Fibroblast of peridontal ligament (primary cell): ENCODE results near the gene TMEM208.

ENCODE experiments used
- DNase-seq: peaks from one replicate; pipeline ENCODE4 v3.0.0-alpha.2; 2010; ENCODE audit errors: extremely low read depth

TMEM208 gene

DNA sequence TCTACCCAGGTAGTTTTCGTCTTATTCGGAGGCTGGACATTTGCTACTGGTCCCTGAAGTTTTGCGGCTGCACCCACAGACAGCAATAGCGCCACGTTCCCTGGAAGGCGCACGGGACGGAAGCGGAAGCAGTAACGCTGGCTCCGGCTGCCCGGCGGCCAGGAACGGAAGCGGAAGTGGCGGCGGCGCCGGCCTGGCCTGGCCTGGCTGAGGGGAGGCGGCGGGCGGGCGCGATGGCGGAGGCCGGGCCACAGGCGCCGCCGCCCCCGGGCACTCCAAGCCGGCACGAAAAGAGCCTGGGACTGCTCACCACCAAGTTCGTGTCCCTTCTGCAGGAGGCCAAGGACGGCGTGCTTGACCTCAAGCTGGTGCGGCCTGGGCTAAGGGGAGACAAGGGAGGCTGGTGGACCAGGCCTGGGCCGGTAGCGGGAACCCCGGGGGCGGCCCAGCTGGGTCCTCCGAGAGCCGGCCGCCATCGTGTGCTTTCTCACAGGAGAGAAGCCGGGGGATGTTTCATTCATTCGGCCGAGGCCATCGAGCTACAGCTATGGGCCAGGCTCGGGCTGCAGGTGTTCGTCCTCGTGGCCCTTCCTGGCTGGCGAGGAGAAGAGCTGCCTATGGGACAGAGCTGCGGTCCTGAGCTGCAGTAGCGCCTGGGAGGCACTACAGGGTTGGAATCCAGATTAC, 34.8 kb upstream of the TMEM208 start, which contains the start of gene E2F4:
TSS of gene E2F4 (plus strand) at position 161 of the 687 bp plus-strand sequence. CDS start at position 234, 73 bp downstream.
- peak; percentile 90 for DNase-seq

- no peak for DNase-seq
These were observed 34.1 kb upstream of the TMEM208 start for GRCh38 chr16:67192781-67193361.

DNA sequence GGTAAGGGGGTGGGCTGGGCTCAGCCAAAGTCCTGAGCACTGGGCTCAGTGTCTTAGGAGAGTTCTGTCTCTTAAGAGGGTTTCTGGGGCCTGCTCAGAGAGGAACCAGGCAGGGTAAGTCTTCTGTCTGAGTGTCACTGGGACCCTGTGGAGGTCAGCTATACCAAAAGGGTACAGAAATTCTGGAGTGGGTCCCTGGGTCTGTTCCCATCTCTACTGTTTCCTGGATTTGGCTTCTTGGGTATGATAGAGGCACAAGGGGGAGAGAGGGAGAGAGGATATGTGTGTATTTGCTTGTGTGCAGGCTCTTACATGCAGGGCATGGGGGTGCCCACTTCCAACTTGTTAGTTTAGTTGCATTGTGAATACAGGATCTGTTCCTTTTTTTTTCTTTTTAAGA, 33.4 kb upstream of the TMEM208 start:
- DNase-seq = no peak

DNA sequence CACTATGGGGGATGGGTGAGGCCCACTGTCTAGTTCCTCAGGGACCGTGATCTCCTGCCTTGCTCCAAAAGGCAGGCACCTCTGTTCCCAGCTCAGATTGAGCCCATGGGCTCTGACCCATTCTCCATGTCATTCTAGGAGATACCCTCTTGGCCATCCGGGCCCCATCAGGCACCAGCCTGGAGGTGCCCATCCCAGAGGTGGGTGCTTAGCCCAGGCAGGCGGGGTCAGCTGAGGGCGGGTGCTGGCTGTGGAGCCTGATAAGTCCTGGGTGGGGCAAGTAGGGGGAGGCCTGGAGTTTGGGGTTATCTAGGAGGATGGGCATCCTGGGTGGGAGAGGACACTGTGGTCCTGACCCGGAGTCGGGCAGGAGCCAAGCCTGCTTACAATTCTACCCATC, 32.7 kb upstream of the TMEM208 start:
- no peak for DNase-seq

GRCh38 chr16:67195676-67196075, 31.3 kb upstream of the TMEM208 start:
- no peak for DNase-seq

- no peak for DNase-seq
These were observed 30.0 kb upstream of the TMEM208 start for GRCh38 chr16:67196881-67197280.

- DNase-seq = no peak
These were observed 29.2 kb upstream of the TMEM208 start for GRCh38 chr16:67197704-67198103.

GRCh38 chr16:67198238-67198734, 28.6 kb upstream of the TMEM208 start:
- peak; percentile 47 for DNase-seq

DNA sequence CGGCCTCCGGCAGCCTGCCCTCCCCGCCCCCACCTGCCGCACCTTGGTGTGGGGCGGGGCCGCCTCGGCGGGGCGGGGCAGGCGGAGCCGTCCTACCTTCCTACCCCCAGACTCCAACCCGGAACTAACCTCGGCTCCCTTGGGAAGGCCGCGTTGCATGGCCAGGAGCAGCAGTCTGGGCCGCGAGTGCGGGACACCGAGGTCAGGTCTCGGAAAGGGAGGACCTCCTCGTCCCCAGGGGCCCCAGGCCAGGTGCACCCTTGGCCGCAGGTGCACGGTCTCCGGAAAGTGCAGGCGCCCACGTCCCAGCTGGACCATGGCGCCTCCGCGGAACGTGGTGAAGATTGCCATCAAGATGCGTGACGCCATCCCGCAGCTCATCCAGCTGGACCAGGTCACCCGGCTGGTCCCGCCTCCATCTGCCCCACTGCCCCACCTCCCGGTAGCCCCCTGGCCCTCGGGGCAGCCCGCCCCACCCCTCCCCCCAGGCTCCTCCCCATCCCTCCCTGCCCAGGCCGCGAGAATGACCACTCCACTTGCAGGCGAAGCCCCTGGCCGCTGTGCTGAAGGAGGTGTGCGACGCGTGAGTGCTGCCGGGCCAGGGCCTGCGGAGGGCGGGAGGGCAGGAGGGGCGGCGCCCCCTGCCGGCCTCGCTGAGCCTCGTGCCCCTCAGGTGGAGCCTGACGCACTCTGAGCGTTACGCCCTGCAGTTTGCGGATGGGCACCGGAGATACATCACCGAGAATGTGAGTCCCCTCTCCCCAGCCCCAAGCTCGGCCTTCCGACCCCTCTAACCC, 27.7 kb upstream of the TMEM208 start, which contains the start of gene ELMO3:
TSS of gene ELMO3 (plus strand) at position 121 of the 797 bp plus-strand sequence. CDS start at position 317, 196 bp downstream.
- DNase-seq = no peak

GRCh38 chr16:67199808-67200198, 27.1 kb upstream of the TMEM208 start:
- DNase-seq = no peak

- DNase-seq = no peak
These were observed 26.4 kb upstream of the TMEM208 start for GRCh38 chr16:67200491-67200890.

DNA sequence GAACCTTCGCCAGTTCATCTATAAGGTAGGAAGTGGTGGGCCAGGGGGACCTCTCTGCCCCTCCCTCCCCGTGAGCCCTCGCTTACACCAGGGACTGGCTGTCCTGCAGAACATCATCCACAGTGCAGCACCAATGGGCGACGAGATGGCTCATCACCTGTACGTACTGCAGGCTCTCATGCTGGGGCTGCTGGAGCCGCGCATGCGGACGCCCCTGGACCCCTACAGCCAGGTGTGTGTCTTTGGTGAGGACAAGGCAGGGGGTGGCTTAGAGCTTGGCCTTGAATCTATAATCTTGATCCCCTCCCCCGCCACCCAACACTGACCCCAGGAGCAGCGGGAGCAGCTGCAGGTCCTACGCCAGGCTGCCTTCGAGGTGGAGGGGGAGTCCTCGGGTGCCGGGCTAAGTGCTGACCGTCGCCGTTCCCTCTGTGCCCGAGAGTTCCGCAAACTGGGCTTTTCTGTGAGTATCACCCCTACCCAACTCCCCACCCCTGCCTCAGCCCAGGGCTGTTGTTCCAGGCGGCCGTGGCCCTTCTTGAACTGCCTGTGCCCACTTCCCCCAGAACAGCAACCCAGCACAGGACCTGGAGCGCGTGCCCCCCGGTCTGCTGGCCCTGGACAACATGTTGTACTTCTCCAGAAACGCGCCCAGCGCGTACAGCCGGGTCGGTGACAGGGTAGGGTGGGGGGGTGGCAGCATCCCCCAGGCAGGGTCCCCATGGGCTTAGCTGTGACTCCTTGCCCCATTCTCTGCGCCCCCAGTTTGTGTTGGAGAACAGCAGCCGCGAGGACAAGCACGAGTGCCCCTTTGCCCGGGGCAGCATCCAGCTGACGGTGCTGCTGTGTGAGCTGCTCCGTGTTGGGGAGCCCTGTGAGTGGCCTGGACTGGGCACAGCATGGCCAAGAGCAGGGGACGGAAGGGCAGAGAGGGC, 25.3 kb upstream of the TMEM208 start:
- DNase-seq = no peak

GRCh38 chr16:67202426-67202825, 24.5 kb upstream of the TMEM208 start:
- DNase-seq = no peak

GRCh38 chr16:67202956-67203493, 23.9 kb upstream of the TMEM208 start:
- no peak for DNase-seq

GRCh38 chr16:67204076-67204475, 22.9 kb upstream of the TMEM208 start:
- DNase-seq = no peak

DNA sequence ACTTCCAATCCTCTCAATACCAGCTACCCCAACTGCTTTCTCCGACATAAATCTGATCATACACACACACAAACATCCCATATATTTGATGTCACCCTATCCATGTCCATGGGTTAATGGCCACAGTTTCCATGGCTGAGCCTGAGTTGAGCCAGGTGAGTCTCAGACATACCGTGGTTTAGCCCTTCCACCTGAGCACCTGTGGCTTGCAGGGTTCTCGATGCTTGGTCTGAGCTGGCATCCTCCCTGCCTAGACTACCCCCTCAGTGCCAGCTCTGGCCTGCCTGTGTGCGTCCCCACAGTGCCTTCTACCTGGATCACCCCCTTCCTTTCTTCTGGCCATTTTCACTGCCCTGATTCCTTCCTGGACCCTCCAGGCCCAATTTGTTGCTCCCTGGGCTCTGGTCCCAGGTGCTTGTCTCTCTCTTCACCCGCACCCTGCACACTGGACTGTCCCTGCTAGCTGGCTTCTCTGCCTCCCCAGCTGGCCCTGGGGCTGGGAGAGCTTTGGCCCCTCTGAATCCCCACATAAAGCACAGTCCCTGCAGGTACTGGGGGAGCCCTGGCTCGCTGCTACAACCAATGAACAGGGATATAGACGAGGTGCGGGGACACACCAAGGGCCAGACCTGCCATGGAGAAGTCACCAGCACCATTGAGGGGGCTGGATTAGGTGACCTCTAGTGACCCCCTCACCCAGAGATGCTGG, 20.6 kb upstream of the TMEM208 start:
- no peak for DNase-seq

- DNase-seq = no peak
These were observed 20.1 kb upstream of the TMEM208 start for GRCh38 chr16:67206838-67207248.

- DNase-seq = no peak
These were observed 19.5 kb upstream of the TMEM208 start for GRCh38 chr16:67207249-67208091.

- DNase-seq = no peak
These were observed 18.6 kb upstream of the TMEM208 start for GRCh38 chr16:67208154-67208896.
